ENCODE results near the gene ANKUB1. TPM values are rescaled to one million over a fixed set of nuclear protein-coding genes. Genes with fewer than 3 reads are reported as not detected.

ANKUB1 gene
- total and polyA plus RNA-seq, 10 of the 15 experiments (the other 5 are each of a cell fraction or from before 2014, with no cell fraction given) = 0.08 TPM; not detected in 9

- TF ChIP-seq, protein P1, sequence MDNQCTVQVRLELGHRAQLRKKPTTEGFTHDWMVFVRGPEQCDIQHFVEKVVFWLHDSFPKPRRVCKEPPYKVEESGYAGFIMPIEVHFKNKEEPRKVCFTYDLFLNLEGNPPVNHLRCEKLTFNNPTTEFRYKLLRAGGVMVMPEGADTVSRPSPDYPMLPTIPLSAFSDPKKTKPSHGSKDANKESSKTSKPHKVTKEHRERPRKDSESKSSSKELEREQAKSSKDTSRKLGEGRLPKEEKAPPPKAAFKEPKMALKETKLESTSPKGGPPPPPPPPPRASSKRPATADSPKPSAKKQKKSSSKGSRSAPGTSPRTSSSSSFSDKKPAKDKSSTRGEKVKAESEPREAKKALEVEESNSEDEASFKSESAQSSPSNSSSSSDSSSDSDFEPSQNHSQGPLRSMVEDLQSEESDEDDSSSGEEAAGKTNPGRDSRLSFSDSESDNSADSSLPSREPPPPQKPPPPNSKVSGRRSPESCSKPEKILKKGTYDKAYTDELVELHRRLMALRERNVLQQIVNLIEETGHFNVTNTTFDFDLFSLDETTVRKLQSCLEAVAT (IDR thresholded peaks at IDR 0.05) = no peak
- TF ChIP-seq SIN3A (IDR thresholded peaks at IDR 0.05; ENCODE audit: low read depth, low read length) (no peak), KLF5 (IDR thresholded peaks at IDR 0.05; ENCODE audit: partially characterized antibody) (no peak), NFYA (IDR thresholded peaks at IDR 0.05; ENCODE audit: borderline replicate concordance, low read depth, low read length) (no peak), NFXL1 (IDR thresholded peaks at IDR 0.05; ENCODE audit: borderline replicate concordance) (no peak)
- Histone ChIP-seq H3K9ac (ENCODE audit: control insufficient read depth, insufficient read depth, low read length) (no peak overlapping the region), H3K79me2 (ENCODE audit: control insufficient read depth, insufficient read depth, low read length) (peaks cover 1% of the 10 kb centered on the region), H2AFZ (ENCODE audit: control insufficient read depth, low read depth, low read length) (no peak overlapping the region), H3K4me1 (ENCODE audit: control insufficient read depth, insufficient read depth, low read length) (no peaks in the 10 kb centered on the region), H4K20me1 (ENCODE audit: control insufficient read depth, insufficient read depth) (no peaks in the 10 kb centered on the region), H3K27me3 (replicated peaks in 1 of 2; ENCODE audit: control insufficient read depth in 2 of 2, insufficient read depth in 2 of 2, low read length in 1 of 2) (no peaks in the 10 kb centered on the region), H3K27ac (ENCODE audit: control insufficient read depth, insufficient read depth) (no peak overlapping the region), H3K4me2 (ENCODE audit: control insufficient read depth, insufficient read depth) (no peak overlapping the region), H3K36me3 (ENCODE audit: control insufficient read depth in 2 of 2, insufficient read depth in 2 of 2, low read length in 1 of 2) (no peaks in the 10 kb centered on the region), H3K9me3 (replicated peaks; ENCODE audit: control insufficient read depth, insufficient read depth, low read length) (peaks cover 29% of the 10 kb centered on the region), H3K4me3 (no peak overlapping the region)
- intact Hi-C loops (cut with micrococcal nuclease; ENCODE audit: unreplicated experiment) (no loop called here), in situ Hi-C loops (cut with MboI) (no loop called here)
- ChIA-PET RAD21 (ENCODE audit: unreplicated experiment) (no interaction called here), POLR2A (no interaction called here), SMC1A (ENCODE audit: uncharacterized antibody, unreplicated experiment) (interaction anchor here (1.5 kb wide), 1 partner anchor 11 kb away, joined by 3 read pairs; no protein-coding TSS in a partner anchor), CTCF (interaction anchor here (1.1 to 1.6 kb wide), 2 partner anchors 11 to 20 kb away, joined by 3 to 4 read pairs; no protein-coding TSS in a partner anchor)
- no peak for DNase-seq (ENCODE audit: low read depth, low spot score)
- 94% methylated on average over 4 of the region's 4 CpGs for WGBS (ENCODE audit: insufficient coverage, insufficient replicate concordance, low lambda C conversion rate, missing lambda C conversion rate)
- no peak for ATAC-seq
- FAIRE-seq = no peak
- no TSS peak for BruUV-seq (replicated peaks)
These were observed 39.0 kb upstream of the ANKUB1 start for GRCh38 chr3:149831321-149831720.

- intact Hi-C loops (cut with micrococcal nuclease; ENCODE audit: unreplicated experiment) = no loop called here
- Histone ChIP-seq H3K79me2 (ENCODE audit: control insufficient read depth, insufficient read depth, low read length) (peaks cover 4% of the 10 kb centered on the region), H3K9ac (ENCODE audit: control insufficient read depth, insufficient read depth, low read length) (no peak overlapping the region), H3K27me3 (replicated peaks in 1 of 2; ENCODE audit: control insufficient read depth in 2 of 2, insufficient read depth in 2 of 2, low read length in 1 of 2) (no peaks in the 10 kb centered on the region), H3K4me3 (no peak overlapping the region), H3K9me3 (replicated peaks; ENCODE audit: control insufficient read depth, insufficient read depth, low read length) (peaks cover 26% of the 10 kb centered on the region), H3K4me2 (ENCODE audit: control insufficient read depth, insufficient read depth) (no peak overlapping the region), H3K36me3 (ENCODE audit: control insufficient read depth in 2 of 2, insufficient read depth in 2 of 2, low read length in 1 of 2) (no peaks in the 10 kb centered on the region), H4K20me1 (ENCODE audit: control insufficient read depth, insufficient read depth) (no peaks in the 10 kb centered on the region), H3K27ac (ENCODE audit: control insufficient read depth, insufficient read depth) (no peak overlapping the region), H2AFZ (ENCODE audit: control insufficient read depth, low read depth, low read length) (no peak overlapping the region), H3K4me1 (ENCODE audit: control insufficient read depth, insufficient read depth, low read length) (no peaks in the 10 kb centered on the region)
- ATAC-seq (no peak), DNase-seq (ENCODE audit: low read depth, low spot score) (no peak), FAIRE-seq (no peak)
- ChIA-PET RAD21 (ENCODE audit: unreplicated experiment) (no interaction called here), SMC1A (ENCODE audit: uncharacterized antibody, unreplicated experiment) (interaction anchor here (1.5 kb wide), 1 partner anchor 11 kb away, joined by 3 read pairs; no protein-coding TSS in a partner anchor), POLR2A (no interaction called here), CTCF (interaction anchor here (1.6 kb wide), 1 partner anchor 10 kb away, joined by 3 read pairs; no protein-coding TSS in a partner anchor)
- no TSS peak for BruUV-seq (replicated peaks)
- no peak for TF ChIP-seq BHLHE40 (IDR thresholded peaks at IDR 0.05; ENCODE audit: borderline replicate concordance in 1 of 2, low read depth in 2 of 2, low read length in 1 of 2)
- no peak for TF ChIP-seq LARP7 (IDR thresholded peaks at IDR 0.05)
- TF ChIP-seq E2F4 (IDR thresholded peaks at IDR 0.05; ENCODE audit: low read depth, low read length) = no peak
- no peak for TF ChIP-seq SIX5 (IDR thresholded peaks at IDR 0.05; ENCODE audit: low read depth, low read length, severe bottlenecking)
- no peak for TF ChIP-seq KLF5 (IDR thresholded peaks at IDR 0.05; ENCODE audit: partially characterized antibody)
- peak; percentile 93 for TF ChIP-seq CBX5 (IDR thresholded peaks at IDR 0.05; ENCODE audit: low read depth)
- TF ChIP-seq ATF3 (IDR thresholded peaks at IDR 0.05; ENCODE audit: borderline replicate concordance, extremely low read depth, low read depth, low read length) = no peak
- WGBS (ENCODE audit: insufficient coverage, insufficient replicate concordance, low lambda C conversion rate, missing lambda C conversion rate) = 90% methylated on average over 2 of the region's 2 CpGs
- in situ Hi-C loops (cut with MboI) = no loop called here
These were observed 38.5 kb upstream of the ANKUB1 start for GRCh38 chr3:149830902-149831301.

Measured in GM12878 (cell line).